CD8-positive, alpha-beta memory T cell (primary cell): ENCODE results near the gene AUTS2. TPM values are rescaled to one million over a fixed set of nuclear protein-coding genes. Genes with fewer than 3 reads are reported as not detected.

Experiments
- CTCF ChIA-PET: fragments of 350-600 bp; sonication (Branson Sonifier 250); formaldehyde crosslinking; loops from one replicate; lab custom pipeline; 2021; ENCODE audit warnings: antibody characterized with exemption; lab: Charles Lee
- POLR2A ChIA-PET: fragments of 350-600 bp; sonication (Branson Sonifier 250); formaldehyde crosslinking; loops from one replicate; lab custom pipeline; 2021; ENCODE audit warnings: antibody characterized with exemption; lab: Charles Lee
- DNase-seq, 5 donors: peaks; one replicate each; pipeline versions ENCODE4 v3.0.0 to v3.0.0-alpha.2; 2020 to 2022; ENCODE audit warnings: mixed read lengths in 1 of 5
- H3K27ac ChIP-seq: one replicate; pipeline ENCODE4 v1.7.0; 2013; ENCODE audit warnings: low read depth, mild to moderate bottlenecking, low read length, moderate library complexity
- H3K27me3 ChIP-seq: 2 replicates; pipeline ENCODE4 v1.7.0; 2013; ENCODE audit warnings: low read length, mild to moderate bottlenecking; ENCODE audit not compliant: insufficient read depth, poor library complexity, severe bottlenecking
- H3K36me3 ChIP-seq: 2 replicates; pipeline ENCODE4 v1.7.0; 2013; ENCODE audit warnings: mild to moderate bottlenecking, low read length, moderate library complexity; ENCODE audit not compliant: insufficient read depth
- H3K4me1 ChIP-seq: 2 replicates; pipeline ENCODE4 v1.7.0; 2013; ENCODE audit warnings: mild to moderate bottlenecking, low read length, moderate library complexity; ENCODE audit not compliant: insufficient read depth
- H3K4me3 ChIP-seq: 2 replicates; pipeline ENCODE4 v1.7.0; 2013; ENCODE audit warnings: mild to moderate bottlenecking, low read length
- H3K9me3 ChIP-seq: 2 replicates; pipeline ENCODE4 v1.7.0; 2013; ENCODE audit warnings: mild to moderate bottlenecking, low read length
- H3K27ac Mint-ChIP-seq, 8 donors: one replicate each; pipeline ENCODE4 v1.8.0; 2020 to 2021; ENCODE audit warnings: mixed read lengths in 8 of 8, mild to moderate bottlenecking in 6 of 8, inconsistent platforms in 3 of 8, moderate library complexity in 3 of 8
- H3K27me3 Mint-ChIP-seq, 2 donors: one replicate each; pipeline ENCODE4 v1.8.0; 2020 to 2021; ENCODE audit warnings: mixed read lengths in 2 of 2, mild to moderate bottlenecking in 1 of 2, moderate library complexity in 1 of 2
- H3K36me3 Mint-ChIP-seq, 3 donors: one replicate each; pipeline ENCODE4 v1.8.0; 2020 to 2021; ENCODE audit warnings: mixed read lengths in 3 of 3, inconsistent platforms in 1 of 3, mild to moderate bottlenecking in 1 of 3
- H3K4me1 Mint-ChIP-seq, 3 donors: one replicate each; pipeline ENCODE4 v1.8.0; 2020 to 2021; ENCODE audit warnings: mixed read lengths in 3 of 3, inconsistent platforms in 1 of 3, mild to moderate bottlenecking in 1 of 3
- H3K4me3 Mint-ChIP-seq, 7 donors: one replicate each; pipeline ENCODE4 v1.8.0; 2020 to 2021; ENCODE audit warnings: mixed read lengths in 7 of 7, mild to moderate bottlenecking in 6 of 7, moderate library complexity in 4 of 7, inconsistent platforms in 2 of 7
- H3K9me3 Mint-ChIP-seq, 5 donors: one replicate each; pipeline ENCODE4 v1.8.0; 2020 to 2022; ENCODE audit warnings: mixed read lengths in 5 of 5, mild to moderate bottlenecking in 3 of 5, moderate library complexity in 2 of 5, inconsistent platforms in 1 of 5
- polyA plus RNA-seq: library from polyadenylated mRNA; unstranded; fragments of 300-500 nt; fragmentation: Illumina TruSeq; gene quantifications from one replicate; pipeline ENCODE4 v1.2.3, GENCODE V29; 2021
- total RNA-seq, 2 experiments: library from RNA; stranded (reverse); gene quantifications; one replicate each; pipeline ENCODE4 v1.2.3, GENCODE V29; 2021

AUTS2 gene
- total and polyA plus RNA-seq, 3 experiments from 2014 or later = 4.4 to 9.9 (median 5.3) TPM

- Histone ChIP-seq H3K4me1 (no peaks in the 10 kb centered on the region), H3K27ac (no peak overlapping the region), H3K9me3 (no peaks in the 10 kb centered on the region), H3K36me3 (no peaks in the 10 kb centered on the region), H3K27me3 (no peaks in the 10 kb centered on the region), H3K4me3 (no peak overlapping the region)
- POLR2A ChIA-PET = no interaction called here
- Mint-ChIP-seq H3K27ac (no peak overlapping the region), H3K36me3 (peaks cover 0 to 15% (median 2%) of the 10 kb centered on the region in 3 donors), H3K4me1 (no peaks in the 10 kb centered on the region), H3K4me3 (no peak overlapping the region), H3K9me3 (peaks cover 18 to 45% (median 27%) of the 10 kb centered on the region in 5 donors), H3K27me3 (peaks cover 0 to 4% of the 10 kb centered on the region in 2 donors)
- DNase-seq = no peak
- CTCF ChIA-PET = no interaction called here
These were observed 522.6 kb downstream of the AUTS2 start for GRCh38 chr7:70120851-70121250.

- Mint-ChIP-seq H3K27ac (no peak overlapping the region), H3K4me3 (no peak overlapping the region), H3K9me3 (peaks cover 0 to 3% (median 0%) of the 10 kb centered on the region in 5 donors), H3K4me1 (no peaks in the 10 kb centered on the region), H3K27me3 (peaks cover 0 to 21% of the 10 kb centered on the region in 2 donors), H3K36me3 (no peaks in the 10 kb centered on the region)
- no peaks in the 10 kb centered on the region for H3K36me3 ChIP-seq
- no peaks in the 10 kb centered on the region for H3K27me3 ChIP-seq
- H3K9me3 ChIP-seq = no peaks in the 10 kb centered on the region
- no peak overlapping the region for H3K27ac ChIP-seq
- H3K4me3 ChIP-seq = no peak overlapping the region
- no peak for DNase-seq
- H3K4me1 ChIP-seq = no peaks in the 10 kb centered on the region
- ChIA-PET CTCF (no interaction called here), POLR2A (no interaction called here)
These were observed 533.5 kb downstream of the AUTS2 start for GRCh38 chr7:70131817-70132216.

GRCh38 chr7:70132226-70132851 is 534.1 kb downstream of the AUTS2 start:
- Mint-ChIP-seq H3K27me3 (peaks cover 0 to 20% of the 10 kb centered on the region in 2 donors), H3K27ac (no peak overlapping the region), H3K4me3 (no peak overlapping the region), H3K9me3 (peaks cover 0 to 2% (median 0%) of the 10 kb centered on the region in 5 donors), H3K36me3 (no peaks in the 10 kb centered on the region), H3K4me1 (no peaks in the 10 kb centered on the region)
- Histone ChIP-seq H3K27me3 (no peaks in the 10 kb centered on the region), H3K27ac (no peak overlapping the region), H3K9me3 (no peaks in the 10 kb centered on the region), H3K36me3 (no peaks in the 10 kb centered on the region), H3K4me3 (no peak overlapping the region), H3K4me1 (no peaks in the 10 kb centered on the region)
- ChIA-PET POLR2A (no interaction called here), CTCF (no interaction called here)
- no peak for DNase-seq

- ChIA-PET POLR2A (no interaction called here), CTCF (no interaction called here)
- peaks cover 0 to 15% of the 10 kb centered on the region in 2 donors for H3K27me3 Mint-ChIP-seq
- H3K9me3 Mint-ChIP-seq = no peaks in the 10 kb centered on the region
- no peaks in the 10 kb centered on the region for H3K4me1 ChIP-seq
- no peak overlapping the region for H3K4me3 Mint-ChIP-seq
- no peak for DNase-seq
- no peaks in the 10 kb centered on the region for H3K4me1 Mint-ChIP-seq
- no peak overlapping the region for H3K27ac Mint-ChIP-seq
- H3K36me3 ChIP-seq = no peaks in the 10 kb centered on the region
- H3K9me3 ChIP-seq = no peaks in the 10 kb centered on the region
- H3K27me3 ChIP-seq = no peaks in the 10 kb centered on the region
- no peak overlapping the region for H3K4me3 ChIP-seq
- no peak overlapping the region for H3K27ac ChIP-seq
- H3K36me3 Mint-ChIP-seq = no peaks in the 10 kb centered on the region
These were observed 534.8 kb downstream of the AUTS2 start for GRCh38 chr7:70132852-70133690.

GRCh38 chr7:70134029-70134770 is 535.9 kb downstream of the AUTS2 start:
- ChIA-PET CTCF (no interaction called here), POLR2A (no interaction called here)
- no peaks in the 10 kb centered on the region for H3K9me3 ChIP-seq
- no peaks in the 10 kb centered on the region for H3K9me3 Mint-ChIP-seq
- peak overlapping the region in 1 of 8 donors; percentile 44 for H3K27ac Mint-ChIP-seq
- no peak overlapping the region for H3K27ac ChIP-seq
- H3K36me3 ChIP-seq = no peaks in the 10 kb centered on the region
- H3K4me3 Mint-ChIP-seq = no peak overlapping the region
- no peak for DNase-seq
- no peak overlapping the region for H3K4me3 ChIP-seq
- H3K27me3 ChIP-seq = no peaks in the 10 kb centered on the region
- H3K36me3 Mint-ChIP-seq = no peaks in the 10 kb centered on the region
- H3K4me1 ChIP-seq = no peaks in the 10 kb centered on the region
- peaks cover 2 to 17% of the 10 kb centered on the region in 2 donors for H3K27me3 Mint-ChIP-seq
- no peaks in the 10 kb centered on the region for H3K4me1 Mint-ChIP-seq

GRCh38 chr7:70135656-70136055 is 537.4 kb downstream of the AUTS2 start:
- H3K36me3 Mint-ChIP-seq = no peaks in the 10 kb centered on the region
- H3K27me3 ChIP-seq = no peaks in the 10 kb centered on the region
- H3K27ac Mint-ChIP-seq = no peak overlapping the region
- H3K9me3 ChIP-seq = no peaks in the 10 kb centered on the region
- POLR2A ChIA-PET = no interaction called here
- CTCF ChIA-PET = no interaction called here
- H3K27me3 Mint-ChIP-seq = peaks cover 2 to 17% of the 10 kb centered on the region in 2 donors
- H3K4me1 ChIP-seq = no peaks in the 10 kb centered on the region
- no peak overlapping the region for H3K4me3 Mint-ChIP-seq
- H3K27ac ChIP-seq = no peak overlapping the region
- no peaks in the 10 kb centered on the region for H3K9me3 Mint-ChIP-seq
- H3K4me1 Mint-ChIP-seq = no peaks in the 10 kb centered on the region
- DNase-seq = no peak
- H3K36me3 ChIP-seq = no peaks in the 10 kb centered on the region
- no peak overlapping the region for H3K4me3 ChIP-seq

- ChIA-PET CTCF (no interaction called here), POLR2A (no interaction called here)
- H3K4me3 Mint-ChIP-seq = no peak overlapping the region
- H3K27me3 ChIP-seq = no peaks in the 10 kb centered on the region
- H3K9me3 Mint-ChIP-seq = peaks cover 0 to 1% (median 0%) of the 10 kb centered on the region in 5 donors
- H3K27me3 Mint-ChIP-seq = peaks cover 2 to 21% of the 10 kb centered on the region in 2 donors
- no peaks in the 10 kb centered on the region for H3K36me3 ChIP-seq
- DNase-seq = no peak
- no peaks in the 10 kb centered on the region for H3K4me1 ChIP-seq
- peak overlapping the region in 1 of 8 donors; percentile 52 for H3K27ac Mint-ChIP-seq
- H3K27ac ChIP-seq = no peak overlapping the region
- no peaks in the 10 kb centered on the region for H3K9me3 ChIP-seq
- H3K36me3 Mint-ChIP-seq = no peaks in the 10 kb centered on the region
- H3K4me1 Mint-ChIP-seq = no peaks in the 10 kb centered on the region
- H3K4me3 ChIP-seq = no peak overlapping the region
These were observed 538.9 kb downstream of the AUTS2 start for GRCh38 chr7:70137126-70137525.
